Fibroblast of lung (primary cell): ENCODE results near the gene TMEM109.

ENCODE experiments used
- CTCF ChIP-seq, 2 donors: IDR thresholded peaks in 1 of 2; conservative IDR thresholded peaks in 1 of 2; 1 replicate in 1 of 2; 2 replicates in 1 of 2; pipeline ENCODE4 v1.5.1; 2011 to 2012; ENCODE audit warnings: low read length in 2 of 2, control low read depth in 1 of 2, inconsistent platforms in 1 of 2, low read depth in 1 of 2, mild to moderate bottlenecking in 1 of 2
- EZH2 ChIP-seq: IDR thresholded peaks from 2 replicates; pipeline ENCODE4 v1.5.1; 2012; ENCODE audit warnings: low read length, control low read depth, mild to moderate bottlenecking; ENCODE audit errors: missing control alignments

GRCh38 chr11:60957188-60957587 lies 43.2 kb downstream of the TMEM109 start:
- TF ChIP-seq CTCF (conservative IDR thresholded peaks at IDR 0.05 in 1 of 2, IDR thresholded peaks at IDR 0.05 in 1 of 2; ENCODE audit: low read depth in 1 of 2, low read length in 2 of 2) = no peak
- no peak for TF ChIP-seq EZH2
